Esophagus muscularis mucosa (tissue), 3 donors: ENCODE results near the gene BCS1L.

Experiments used
- POLR2A ChIP-seq: fragments of 450-650 bp; IDR thresholded peaks from one replicate; pipeline ENCODE4 v1.6.1; 2017; ENCODE audit warnings: antibody characterized with exemption, moderate library complexity, mild to moderate bottlenecking, low read depth
- TF ChIP-seq, protein P1 (sequence below), 3 experiments: fragments of 200-600 bp in 2 of 3; fragments of 450-650 bp in 1 of 3; sonication (generic) in 2 of 3; IDR thresholded peaks; one replicate each; pipeline ENCODE4 v1.5.1; 2017 to 2019; ENCODE audit warnings: antibody characterized with exemption in 3 of 3, mild to moderate bottlenecking in 2 of 3, moderate library complexity in 1 of 3

DNA sequence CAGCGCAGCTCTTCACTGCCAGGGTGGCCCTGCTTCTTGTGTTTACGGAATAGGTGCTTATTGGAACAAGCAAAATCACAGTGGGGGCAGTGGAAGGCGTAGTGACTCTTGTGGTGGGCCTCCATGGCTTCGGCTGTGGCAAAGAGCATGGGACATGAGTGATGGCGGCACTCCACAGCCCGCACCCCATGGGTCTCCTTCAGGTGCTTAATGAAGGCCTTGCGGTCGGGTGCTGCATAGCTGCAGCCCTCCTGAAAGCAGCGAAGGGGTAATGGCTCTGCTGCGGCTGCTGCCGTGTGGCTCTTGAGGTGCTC lies 10.7 kb upstream of the BCS1L start:
- TF ChIP-seq, protein P1, sequence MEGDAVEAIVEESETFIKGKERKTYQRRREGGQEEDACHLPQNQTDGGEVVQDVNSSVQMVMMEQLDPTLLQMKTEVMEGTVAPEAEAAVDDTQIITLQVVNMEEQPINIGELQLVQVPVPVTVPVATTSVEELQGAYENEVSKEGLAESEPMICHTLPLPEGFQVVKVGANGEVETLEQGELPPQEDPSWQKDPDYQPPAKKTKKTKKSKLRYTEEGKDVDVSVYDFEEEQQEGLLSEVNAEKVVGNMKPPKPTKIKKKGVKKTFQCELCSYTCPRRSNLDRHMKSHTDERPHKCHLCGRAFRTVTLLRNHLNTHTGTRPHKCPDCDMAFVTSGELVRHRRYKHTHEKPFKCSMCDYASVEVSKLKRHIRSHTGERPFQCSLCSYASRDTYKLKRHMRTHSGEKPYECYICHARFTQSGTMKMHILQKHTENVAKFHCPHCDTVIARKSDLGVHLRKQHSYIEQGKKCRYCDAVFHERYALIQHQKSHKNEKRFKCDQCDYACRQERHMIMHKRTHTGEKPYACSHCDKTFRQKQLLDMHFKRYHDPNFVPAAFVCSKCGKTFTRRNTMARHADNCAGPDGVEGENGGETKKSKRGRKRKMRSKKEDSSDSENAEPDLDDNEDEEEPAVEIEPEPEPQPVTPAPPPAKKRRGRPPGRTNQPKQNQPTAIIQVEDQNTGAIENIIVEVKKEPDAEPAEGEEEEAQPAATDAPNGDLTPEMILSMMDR (IDR thresholded peaks at IDR 0.05): no peak
- no peak for TF ChIP-seq POLR2A
